NOMO-1 (cell line): ENCODE results near the gene LMCD1.

Source experiments
- DNase-seq, 2 experiments: peaks; one replicate each; lab custom pipeline; 2025; ENCODE audit not compliant: unreplicated experiment in 2 of 2; lab: John Stamatoyannopoulos, UW

Gene LMCD1

GRCh38 chr3:8503871-8504610, 2.4 kb downstream of the LMCD1 start:
- no peak for DNase-seq

- DNase-seq, result no peak
These were observed 3.0 kb downstream of the LMCD1 start for GRCh38 chr3:8504611-8504973.

- DNase-seq, result no peak
These were observed 4.0 kb downstream of the LMCD1 start for GRCh38 chr3:8505621-8506020.

GRCh38 chr3:8506571-8507061, 5.0 kb downstream of the LMCD1 start:
- no peak for DNase-seq

- DNase-seq, result no peak
These were observed 5.9 kb downstream of the LMCD1 start for GRCh38 chr3:8507496-8507895.

- DNase-seq, result no peak
These were observed 8.3 kb downstream of the LMCD1 start for GRCh38 chr3:8509961-8510360.

GRCh38 chr3:8512234-8512633, 10.6 kb downstream of the LMCD1 start:
- DNase-seq, result no peak

GRCh38 chr3:8516047-8516661, 14.5 kb downstream of the LMCD1 start:
- no peak for DNase-seq

- no peak for DNase-seq
These were observed 15.2 kb downstream of the LMCD1 start for GRCh38 chr3:8516783-8517182.

- no peak for DNase-seq
These were observed 15.9 kb downstream of the LMCD1 start for GRCh38 chr3:8517487-8517886.

- no peak for DNase-seq
These were observed 16.5 kb downstream of the LMCD1 start for GRCh38 chr3:8518138-8518537.

- no peak for DNase-seq
These were observed 17.5 kb downstream of the LMCD1 start for GRCh38 chr3:8519156-8519555.

- DNase-seq, result no peak
These were observed 18.3 kb downstream of the LMCD1 start for GRCh38 chr3:8519774-8520448.

- DNase-seq, result no peak
These were observed 19.3 kb downstream of the LMCD1 start for GRCh38 chr3:8520816-8521403.

GRCh38 chr3:8523041-8523440, 21.4 kb downstream of the LMCD1 start:
- DNase-seq, result no peak

- no peak for DNase-seq
These were observed 22.6 kb downstream of the LMCD1 start for GRCh38 chr3:8524249-8524648.

GRCh38 chr3:8524656-8525399, 23.2 kb downstream of the LMCD1 start:
- no peak for DNase-seq

GRCh38 chr3:8525893-8526292, 24.3 kb downstream of the LMCD1 start:
- no peak for DNase-seq

- no peak for DNase-seq
These were observed 27.6 kb downstream of the LMCD1 start for GRCh38 chr3:8529181-8529637.

GRCh38 chr3:8529738-8530525, 28.3 kb downstream of the LMCD1 start:
- DNase-seq, result peak; percentile 10 to 19
